Measurements from ENCODE around the gene MRGPRG. TPM values are rescaled to one million over a fixed set of nuclear protein-coding genes. Genes with fewer than 3 reads are reported as not detected.

MRGPRG gene
- polyA plus RNA-seq, 1 donor: not detected

DNA sequence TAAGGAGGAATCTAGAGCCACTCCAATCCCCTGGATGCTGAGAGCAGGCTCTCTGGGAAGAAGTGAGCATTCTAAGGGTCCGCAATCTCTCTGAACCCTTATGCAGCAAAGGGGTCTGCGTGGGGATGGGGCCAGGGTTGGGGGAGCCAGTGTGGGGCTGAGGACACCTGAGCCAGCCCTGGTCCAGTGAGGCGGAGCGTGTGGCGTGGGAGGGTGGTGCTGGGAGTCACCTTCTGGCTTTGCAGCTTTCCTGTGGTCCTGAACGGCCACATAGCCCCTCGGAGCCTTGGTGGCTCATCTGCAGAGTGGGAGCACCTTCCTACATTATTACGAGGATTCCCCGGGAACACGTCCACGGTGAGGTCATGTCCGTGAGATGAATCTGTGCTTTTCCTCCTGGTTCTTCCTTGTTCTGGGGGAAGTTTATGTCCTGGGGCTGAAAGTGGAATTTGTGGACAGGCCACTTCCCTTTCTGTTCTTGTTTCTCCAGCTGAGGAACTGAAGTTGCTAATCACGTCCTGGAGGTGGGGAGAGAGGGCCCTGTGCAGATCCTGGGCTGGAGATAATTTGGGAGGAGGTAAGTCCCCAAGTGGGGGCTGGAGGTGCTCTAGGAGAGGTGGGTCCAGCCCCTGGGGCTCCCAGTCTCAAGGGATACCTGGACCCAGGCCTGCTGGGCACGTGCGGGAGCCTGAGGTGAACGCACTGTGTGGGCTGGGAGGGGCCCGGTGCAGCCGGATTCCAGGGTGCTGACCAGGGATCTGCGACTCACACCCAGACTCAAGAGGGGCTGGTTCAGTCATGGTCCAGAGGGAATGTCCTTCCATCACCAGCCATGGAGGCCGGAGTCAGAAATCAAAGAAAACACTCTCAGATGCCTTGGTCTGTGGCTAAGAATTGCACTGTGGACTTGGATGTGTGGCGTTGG is 7.5 kb upstream of the MRGPRG start:
- peaks cover 47% of the 10 kb centered on the region for H3K27me3 ChIP-seq (ENCODE audit: control insufficient read depth, insufficient read depth, low read length)
- H3K27ac ChIP-seq (ENCODE audit: low read length): no peak overlapping the region
- H3K4me1 ChIP-seq (ENCODE audit: control insufficient read depth, insufficient read depth, low read length): no peaks in the 10 kb centered on the region
- H3K9me3 ChIP-seq (ENCODE audit: control insufficient read depth, low read depth, low read length): no peaks in the 10 kb centered on the region
- no CpG with 5 or more reads among the region's 21 CpGs for WGBS (ENCODE audit: insufficient coverage, low lambda C conversion rate)
- DNase-seq: no peak
- no peaks in the 10 kb centered on the region for H3K36me3 ChIP-seq (ENCODE audit: control insufficient read depth, insufficient read depth, low read length)
- no peak overlapping the region for H3K4me3 ChIP-seq (ENCODE audit: low read length)

DNA sequence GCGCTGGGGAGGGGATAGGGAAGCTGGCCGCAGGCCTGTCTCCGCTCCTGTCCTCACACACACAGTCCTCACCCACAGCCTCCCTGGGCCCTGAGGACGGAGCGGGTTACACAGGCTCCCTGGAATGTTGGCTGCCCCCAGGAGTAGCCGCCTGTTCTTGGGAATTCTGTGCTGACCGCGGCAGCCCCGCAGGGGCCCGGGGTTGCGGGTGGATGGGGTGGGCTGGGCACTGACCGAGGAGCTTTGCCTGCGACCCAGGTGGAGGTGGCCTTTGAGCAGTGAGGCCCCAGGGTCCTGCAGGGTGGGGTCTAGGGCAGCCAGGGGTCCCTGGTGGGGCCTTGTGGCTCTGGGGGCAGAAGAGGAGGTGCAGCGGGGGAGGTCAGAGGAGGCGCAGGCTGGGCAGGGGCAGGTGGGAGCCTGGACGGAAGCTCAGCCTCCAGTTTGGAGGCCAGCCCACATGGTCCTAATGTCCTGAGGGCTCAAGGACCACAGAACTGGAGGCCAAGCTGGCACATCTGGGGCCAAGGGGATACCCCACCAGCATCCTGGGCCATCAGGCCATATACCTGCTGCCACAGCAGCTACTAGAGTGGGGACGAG is 6.6 kb upstream of the MRGPRG start:
- H3K27me3 ChIP-seq (ENCODE audit: control insufficient read depth, insufficient read depth, low read length): peaks cover 46% of the 10 kb centered on the region
- WGBS (ENCODE audit: insufficient coverage, low lambda C conversion rate): no CpG with 5 or more reads among the region's 17 CpGs
- DNase-seq: no peak
- H3K9me3 ChIP-seq (ENCODE audit: control insufficient read depth, low read depth, low read length): no peaks in the 10 kb centered on the region
- no peak overlapping the region for H3K4me3 ChIP-seq (ENCODE audit: low read length)
- H3K4me1 ChIP-seq (ENCODE audit: control insufficient read depth, insufficient read depth, low read length): no peaks in the 10 kb centered on the region
- no peaks in the 10 kb centered on the region for H3K36me3 ChIP-seq (ENCODE audit: control insufficient read depth, insufficient read depth, low read length)
- H3K27ac ChIP-seq (ENCODE audit: low read length): no peak overlapping the region

DNA sequence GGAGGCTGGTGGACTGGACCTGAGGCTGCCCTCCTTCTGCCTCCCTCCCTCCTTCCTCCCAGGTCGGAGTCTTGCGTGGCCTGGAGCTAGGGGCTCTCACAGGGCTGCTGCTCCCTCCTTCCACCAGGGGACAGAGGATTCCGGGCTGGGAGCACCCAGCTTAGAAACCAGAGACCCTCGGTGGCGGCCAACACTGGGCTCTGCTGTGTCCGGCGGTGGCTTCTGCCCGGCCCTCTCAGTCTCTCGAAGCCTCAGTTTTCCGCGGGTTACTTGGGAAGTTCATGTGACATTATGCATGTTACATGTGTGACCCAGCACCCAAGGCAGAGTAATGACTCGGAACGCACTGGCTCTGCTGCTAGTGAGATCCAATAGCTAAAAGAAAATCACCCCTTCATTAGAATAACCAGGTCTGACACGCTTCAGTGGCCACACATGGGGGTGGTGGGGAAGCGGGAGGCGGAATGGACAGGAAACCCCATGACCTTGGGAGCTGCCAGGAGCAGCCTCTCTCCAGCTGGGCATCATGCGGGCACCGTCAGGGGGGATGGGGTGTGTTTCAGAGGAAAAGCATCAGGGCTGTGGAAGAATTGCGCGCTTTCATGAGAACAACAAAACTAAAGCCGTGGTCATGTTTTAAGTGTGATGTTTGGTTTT is 5.9 kb upstream of the MRGPRG start:
- no peaks in the 10 kb centered on the region for H3K4me1 ChIP-seq (ENCODE audit: control insufficient read depth, insufficient read depth, low read length)
- WGBS (ENCODE audit: insufficient coverage, low lambda C conversion rate): 80% methylated on average over 1 of the region's 21 CpGs
- H3K27ac ChIP-seq (ENCODE audit: low read length): no peak overlapping the region
- no peaks in the 10 kb centered on the region for H3K9me3 ChIP-seq (ENCODE audit: control insufficient read depth, low read depth, low read length)
- no peak overlapping the region for H3K4me3 ChIP-seq (ENCODE audit: low read length)
- H3K27me3 ChIP-seq (ENCODE audit: control insufficient read depth, insufficient read depth, low read length): peaks cover 49% of the 10 kb centered on the region
- DNase-seq: no peak
- H3K36me3 ChIP-seq (ENCODE audit: control insufficient read depth, insufficient read depth, low read length): no peaks in the 10 kb centered on the region

DNA sequence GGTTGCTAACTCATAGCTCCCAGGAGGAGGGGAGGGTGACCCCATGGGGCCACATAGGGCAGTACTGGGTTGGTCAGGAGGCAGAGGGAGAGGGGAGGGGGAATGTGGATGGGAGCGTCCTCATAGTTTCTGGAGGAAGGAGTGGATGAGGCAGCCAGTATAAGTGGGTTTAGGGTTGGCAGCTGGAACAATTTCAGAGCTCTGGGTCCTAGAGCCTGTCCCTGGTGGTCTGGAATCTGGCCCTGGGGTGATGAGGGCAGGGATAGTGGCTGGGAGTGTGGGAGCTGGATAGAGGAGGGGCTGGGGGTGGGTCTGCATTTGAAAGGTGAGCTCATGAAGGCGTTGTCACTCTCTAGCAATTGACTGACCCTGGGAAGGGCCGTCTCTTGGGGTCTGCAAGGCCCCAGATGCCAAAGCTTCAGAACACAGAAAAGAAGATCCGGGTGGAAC is 5.3 kb upstream of the MRGPRG start:
- Histone ChIP-seq H3K36me3 (ENCODE audit: control insufficient read depth, insufficient read depth, low read length) (no peaks in the 10 kb centered on the region), H3K4me3 (ENCODE audit: low read length) (no peak overlapping the region), H3K4me1 (ENCODE audit: control insufficient read depth, insufficient read depth, low read length) (no peaks in the 10 kb centered on the region), H3K9me3 (ENCODE audit: control insufficient read depth, low read depth, low read length) (no peaks in the 10 kb centered on the region), H3K27ac (ENCODE audit: low read length) (no peak overlapping the region), H3K27me3 (ENCODE audit: control insufficient read depth, insufficient read depth, low read length) (peaks cover 55% of the 10 kb centered on the region)
- no peak for DNase-seq
- 20% methylated on average over 1 of the region's 4 CpGs for WGBS (ENCODE audit: insufficient coverage, low lambda C conversion rate)

DNA sequence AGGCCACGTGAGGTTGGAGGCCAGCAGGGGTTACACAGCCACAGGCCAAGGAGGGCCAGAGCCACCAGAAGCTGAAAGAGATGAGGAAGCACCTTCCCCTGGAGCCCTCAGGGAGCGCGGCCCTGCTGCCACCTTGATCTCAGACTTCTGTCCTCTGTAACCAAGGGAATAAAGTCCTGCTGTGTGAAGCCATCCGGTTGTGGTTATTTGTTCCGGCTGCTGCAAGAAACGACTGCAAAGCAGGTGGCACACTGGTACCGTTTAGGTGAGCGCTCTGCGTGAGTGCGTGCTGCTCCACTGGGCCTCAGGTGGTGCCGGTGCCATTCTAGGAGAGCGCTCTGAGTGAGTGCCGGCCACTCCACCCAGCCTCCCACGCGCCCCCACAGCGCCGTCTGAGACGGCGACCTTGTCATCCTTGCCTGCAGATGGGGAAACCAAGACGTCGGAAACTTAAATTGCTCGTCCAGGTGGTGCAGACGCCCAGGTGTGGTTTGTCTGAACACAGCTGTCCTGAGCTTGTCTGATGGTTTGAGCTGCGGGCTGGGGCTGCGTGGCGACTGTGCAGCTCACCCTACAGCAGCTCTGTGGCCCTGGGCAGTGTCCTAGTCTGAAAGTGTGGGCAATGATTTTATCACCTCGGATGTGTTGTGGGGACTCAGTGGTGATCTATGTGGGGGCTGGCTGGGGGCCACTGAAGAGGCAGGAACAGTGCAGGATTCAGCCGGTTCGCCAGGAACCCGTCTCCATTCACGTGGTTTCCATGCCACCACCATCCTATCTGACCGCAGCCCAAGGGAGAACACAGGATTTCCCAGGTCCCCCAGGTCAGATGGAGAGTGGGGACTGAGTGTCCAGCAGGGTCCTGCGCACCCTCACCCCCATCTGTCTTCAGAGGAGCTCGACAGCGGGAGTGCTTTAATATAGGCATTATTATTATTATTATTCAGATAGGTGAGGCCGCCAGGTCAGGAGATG is 4.6 kb upstream of the MRGPRG start:
- Histone ChIP-seq H3K36me3 (ENCODE audit: control insufficient read depth, insufficient read depth, low read length) (no peaks in the 10 kb centered on the region), H3K9me3 (ENCODE audit: control insufficient read depth, low read depth, low read length) (no peaks in the 10 kb centered on the region), H3K27ac (ENCODE audit: low read length) (no peak overlapping the region), H3K4me3 (ENCODE audit: low read length) (no peak overlapping the region), H3K4me1 (ENCODE audit: control insufficient read depth, insufficient read depth, low read length) (no peaks in the 10 kb centered on the region), H3K27me3 (ENCODE audit: control insufficient read depth, insufficient read depth, low read length) (peaks cover 57% of the 10 kb centered on the region)
- no CpG with 5 or more reads among the region's 36 CpGs for WGBS (ENCODE audit: insufficient coverage, low lambda C conversion rate)
- no peak for DNase-seq

DNA sequence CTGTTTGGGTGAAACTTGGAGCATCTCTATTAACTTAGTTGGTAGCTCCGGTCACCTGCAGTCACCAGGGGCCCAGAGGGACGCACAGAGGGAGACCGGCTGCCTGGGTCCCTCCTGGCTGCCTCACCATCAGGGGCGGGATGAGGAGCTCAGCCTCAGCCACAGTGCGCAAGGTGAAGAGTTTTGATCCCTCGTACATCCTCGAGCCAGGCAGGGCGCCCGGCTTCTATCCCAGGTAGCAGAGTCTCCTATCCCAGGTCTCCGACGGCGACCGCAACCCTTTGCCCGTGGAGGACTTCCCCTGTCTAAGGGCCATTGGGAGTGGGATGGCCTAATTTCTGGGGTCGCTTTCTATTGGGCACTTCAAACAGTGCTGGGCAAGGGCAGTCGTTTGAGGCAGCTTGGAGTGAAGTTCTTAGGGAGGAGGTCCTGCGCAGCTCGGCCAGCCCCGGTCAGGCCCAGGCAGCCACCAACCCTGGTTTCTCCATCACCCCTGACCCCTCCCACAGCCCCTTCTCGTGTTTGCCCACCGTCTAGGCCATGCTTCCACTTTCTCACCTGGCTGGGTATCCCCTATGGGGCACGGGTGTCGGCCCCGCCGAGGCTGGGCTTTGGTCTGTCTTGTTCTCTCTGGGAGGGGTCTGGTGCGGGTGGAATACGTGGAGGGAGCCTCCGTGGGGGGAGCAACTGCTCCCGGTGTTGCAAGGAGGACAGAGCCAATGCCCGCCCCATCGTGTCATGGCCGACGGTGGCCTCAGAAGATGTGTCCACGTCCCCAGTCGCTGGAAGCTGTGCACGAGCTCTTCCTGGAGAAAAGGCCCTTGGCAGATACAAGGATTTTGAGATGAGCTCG is 3.6 kb upstream of the MRGPRG start:
- no CpG with 5 or more reads among the region's 37 CpGs for WGBS (ENCODE audit: insufficient coverage, low lambda C conversion rate)
- H3K9me3 ChIP-seq (ENCODE audit: control insufficient read depth, low read depth, low read length): no peaks in the 10 kb centered on the region
- no peak for DNase-seq
- H3K27ac ChIP-seq (ENCODE audit: low read length): no peak overlapping the region
- peaks cover 57% of the 10 kb centered on the region for H3K27me3 ChIP-seq (ENCODE audit: control insufficient read depth, insufficient read depth, low read length)
- H3K4me3 ChIP-seq (ENCODE audit: low read length): no peak overlapping the region
- H3K36me3 ChIP-seq (ENCODE audit: control insufficient read depth, insufficient read depth, low read length): no peaks in the 10 kb centered on the region
- H3K4me1 ChIP-seq (ENCODE audit: control insufficient read depth, insufficient read depth, low read length): no peaks in the 10 kb centered on the region

DNA sequence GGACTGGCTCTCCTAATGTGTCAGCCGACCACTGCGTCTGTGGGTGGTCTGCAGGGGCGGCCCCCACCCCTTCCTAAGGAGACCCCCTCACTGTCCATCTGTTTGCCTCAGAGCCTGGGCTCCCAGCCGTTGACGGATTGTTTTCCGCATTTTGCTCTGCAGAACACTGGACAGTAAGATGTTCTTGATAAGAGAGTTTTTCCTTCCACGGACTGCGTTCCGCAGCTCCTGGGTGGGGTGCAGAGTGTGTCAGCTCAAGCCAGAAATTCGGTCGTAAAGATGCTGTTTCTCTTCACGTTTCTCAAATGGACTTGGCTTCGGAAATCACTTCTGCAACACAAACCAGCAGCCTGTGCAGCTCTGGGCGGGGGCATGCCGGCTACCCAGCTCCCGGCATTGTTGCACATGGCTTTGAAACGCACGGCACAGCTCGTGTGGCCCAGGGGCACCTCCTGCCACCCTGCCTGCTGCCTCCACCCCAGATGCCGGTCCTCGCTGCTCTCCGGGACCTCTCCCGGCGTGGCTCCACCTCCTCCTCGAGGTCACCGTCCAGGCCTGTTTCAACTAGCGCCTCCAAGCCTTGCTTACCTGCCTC is 2.9 kb upstream of the MRGPRG start:
- no peaks in the 10 kb centered on the region for H3K36me3 ChIP-seq (ENCODE audit: control insufficient read depth, insufficient read depth, low read length)
- H3K4me3 ChIP-seq (ENCODE audit: low read length): no peak overlapping the region
- H3K27ac ChIP-seq (ENCODE audit: low read length): no peak overlapping the region
- H3K27me3 ChIP-seq (ENCODE audit: control insufficient read depth, insufficient read depth, low read length): peaks cover 57% of the 10 kb centered on the region
- no peaks in the 10 kb centered on the region for H3K9me3 ChIP-seq (ENCODE audit: control insufficient read depth, low read depth, low read length)
- no peak for DNase-seq
- no peaks in the 10 kb centered on the region for H3K4me1 ChIP-seq (ENCODE audit: control insufficient read depth, insufficient read depth, low read length)
- WGBS (ENCODE audit: insufficient coverage, low lambda C conversion rate): no CpG with 5 or more reads among the region's 27 CpGs

DNA sequence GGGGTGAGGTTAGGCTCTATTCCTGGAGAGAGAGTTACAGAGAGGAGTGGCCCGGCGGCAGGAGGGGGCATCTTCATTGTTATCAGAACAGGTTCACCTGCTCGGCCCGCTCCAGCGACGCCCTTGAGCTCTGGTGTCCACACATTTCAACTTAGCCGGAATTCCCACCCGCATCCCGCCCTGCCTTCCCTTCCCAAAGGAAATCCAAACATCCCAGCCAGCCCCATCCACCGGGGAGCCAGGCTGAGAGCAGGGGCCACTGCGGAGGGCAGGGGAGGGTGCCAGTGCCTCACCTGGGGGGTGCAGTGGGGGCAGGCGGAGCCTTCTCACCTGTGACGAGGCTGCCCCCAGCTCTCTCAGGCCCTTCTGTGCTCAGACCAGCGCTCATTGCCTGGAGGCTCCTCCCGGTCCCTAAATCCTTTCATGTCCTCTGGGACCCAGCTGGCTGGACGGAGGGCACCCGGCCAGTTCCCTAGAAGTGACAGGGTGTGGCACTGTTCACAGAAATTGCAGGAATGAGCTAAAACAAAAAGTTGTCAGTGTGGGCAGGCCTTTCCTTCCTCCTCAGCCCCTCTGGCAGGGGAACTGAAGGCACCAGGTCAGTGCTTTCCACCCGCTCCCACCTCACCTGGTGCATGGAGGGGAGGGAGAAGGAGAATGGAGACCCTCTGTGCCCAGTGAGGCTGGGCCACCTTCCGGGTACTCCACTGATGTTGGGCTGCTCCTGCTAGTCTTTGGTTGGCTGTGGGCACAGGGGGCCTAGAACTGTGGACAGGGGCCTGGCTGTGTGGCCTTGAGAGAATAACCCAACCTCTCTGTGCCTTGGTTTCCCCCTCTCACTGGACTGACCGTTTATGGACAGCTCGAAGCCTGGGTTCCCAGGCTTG is 2.2 kb upstream of the MRGPRG start:
- no peaks in the 10 kb centered on the region for H3K4me1 ChIP-seq (ENCODE audit: control insufficient read depth, insufficient read depth, low read length)
- H3K36me3 ChIP-seq (ENCODE audit: control insufficient read depth, insufficient read depth, low read length): no peaks in the 10 kb centered on the region
- DNase-seq: no peak
- H3K27ac ChIP-seq (ENCODE audit: low read length): no peak overlapping the region
- no CpG with 5 or more reads among the region's 21 CpGs for WGBS (ENCODE audit: insufficient coverage, low lambda C conversion rate)
- H3K4me3 ChIP-seq (ENCODE audit: low read length): no peak overlapping the region
- peaks cover 64% of the 10 kb centered on the region for H3K27me3 ChIP-seq (ENCODE audit: control insufficient read depth, insufficient read depth, low read length)
- H3K9me3 ChIP-seq (ENCODE audit: control insufficient read depth, low read depth, low read length): no peaks in the 10 kb centered on the region

Data from large intestine (tissue), 3 donors.